OCI-LY7 (cell line): Measurements from ENCODE around the gene FIGN.

Experiments used
- EZH2phosphoT487 ChIP-seq: fragments of 200-600 bp; sonication (generic); IDR thresholded peaks from 2 replicates; pipeline ENCODE4 v1.6.1; 2018; ENCODE audit warnings: low read depth, borderline replicate concordance, mild to moderate bottlenecking, mixed run types, antibody characterized with exemption, low read length, moderate library complexity, mixed read lengths
- TF ChIP-seq, protein P1 (sequence below): fragments of 200-600 bp; sonication (generic); conservative IDR thresholded peaks from 2 replicates; pipeline ENCODE4 v1.5.1; 2014; ENCODE audit warnings: mild to moderate bottlenecking, antibody characterized with exemption, low read length, moderate library complexity, mixed read lengths

GRCh38 chr2:163748420-163748819 lies 12.6 kb upstream of the FIGN start:
- TF ChIP-seq, protein P1, sequence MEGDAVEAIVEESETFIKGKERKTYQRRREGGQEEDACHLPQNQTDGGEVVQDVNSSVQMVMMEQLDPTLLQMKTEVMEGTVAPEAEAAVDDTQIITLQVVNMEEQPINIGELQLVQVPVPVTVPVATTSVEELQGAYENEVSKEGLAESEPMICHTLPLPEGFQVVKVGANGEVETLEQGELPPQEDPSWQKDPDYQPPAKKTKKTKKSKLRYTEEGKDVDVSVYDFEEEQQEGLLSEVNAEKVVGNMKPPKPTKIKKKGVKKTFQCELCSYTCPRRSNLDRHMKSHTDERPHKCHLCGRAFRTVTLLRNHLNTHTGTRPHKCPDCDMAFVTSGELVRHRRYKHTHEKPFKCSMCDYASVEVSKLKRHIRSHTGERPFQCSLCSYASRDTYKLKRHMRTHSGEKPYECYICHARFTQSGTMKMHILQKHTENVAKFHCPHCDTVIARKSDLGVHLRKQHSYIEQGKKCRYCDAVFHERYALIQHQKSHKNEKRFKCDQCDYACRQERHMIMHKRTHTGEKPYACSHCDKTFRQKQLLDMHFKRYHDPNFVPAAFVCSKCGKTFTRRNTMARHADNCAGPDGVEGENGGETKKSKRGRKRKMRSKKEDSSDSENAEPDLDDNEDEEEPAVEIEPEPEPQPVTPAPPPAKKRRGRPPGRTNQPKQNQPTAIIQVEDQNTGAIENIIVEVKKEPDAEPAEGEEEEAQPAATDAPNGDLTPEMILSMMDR = no peak
- TF ChIP-seq EZH2phosphoT487 = no peak
